CD1c-positive myeloid dendritic cell (primary cell): ENCODE measurements around the gene SNRPA1.

ENCODE experiments used
- DNase-seq: peaks from one replicate; pipeline ENCODE4 v3.0.0-alpha.2; 2016; ENCODE audit errors: extremely low spot score

The SNRPA1 gene

GRCh38 chr15:101242160-101242998, 52.7 kb downstream of the SNRPA1 start:
- peak; percentile 72 for DNase-seq

- no peak for DNase-seq
Observed at GRCh38 chr15:101240358-101240757, 54.7 kb downstream of the SNRPA1 start.

- peak; percentile 15 for DNase-seq
Observed at GRCh38 chr15:101239724-101240136, 55.3 kb downstream of the SNRPA1 start.

GRCh38 chr15:101237251-101237650, 57.8 kb downstream of the SNRPA1 start:
- peak; percentile 29 for DNase-seq

GRCh38 chr15:101233651-101234280, 61.3 kb downstream of the SNRPA1 start:
- no peak for DNase-seq

GRCh38 chr15:101232677-101233076, 62.4 kb downstream of the SNRPA1 start:
- no peak for DNase-seq
